ENCODE measurements around the gene PHF23. TPM values are rescaled to one million over a fixed set of nuclear protein-coding genes. Genes with fewer than 3 reads are reported as not detected.

PHF23 gene
- polyA plus RNA-seq (ENCODE audit: insufficient read length): 52.8 TPM
- long read RNA-seq, donor 1, transcript PHF23-201 (5 exons, 2,037 nt): major isoform, 8 of 60 reads
- long read RNA-seq, donor 1, partial matches to known transcripts: 47 of 60 reads
- long read RNA-seq, donor 1, other reads (novel, unspliced or antisense): 0 of 60 reads
- long read RNA-seq, donor 2, transcript PHF23-201 (5 exons, 2,037 nt): major isoform, 11 of 48 reads
- long read RNA-seq, donor 2, partial matches to known transcripts: 34 of 48 reads
- long read RNA-seq, donor 2, other reads (novel, unspliced or antisense): 0 of 48 reads
- long read RNA-seq, donor 3, transcript PHF23-201 (5 exons, 2,037 nt): major isoform, 10 of 32 reads
- long read RNA-seq, donor 3, partial matches to known transcripts: 19 of 32 reads
- long read RNA-seq, donor 3, other reads (novel, unspliced or antisense): 0 of 32 reads
- long read RNA-seq, donor 4, partial matches to known transcripts: 0 of 1 reads
- long read RNA-seq, donor 4, other reads (novel, unspliced or antisense): 0 of 1 reads
- long read RNA-seq, donor 5, transcript PHF23-201 (5 exons, 2,037 nt): major isoform, 15 of 42 reads
- long read RNA-seq, donor 5, partial matches to known transcripts: 25 of 42 reads
- long read RNA-seq, donor 5, other reads (novel, unspliced or antisense): 0 of 42 reads
- long read RNA-seq, donor 6, transcript PHF23-201 (5 exons, 2,037 nt): major isoform, 7 of 59 reads
- long read RNA-seq, donor 6, transcript PHF23-205 (5 exons, 1,768 nt): minor isoform, 5 of 59 reads
- long read RNA-seq, donor 6, partial matches to known transcripts: 43 of 59 reads
- long read RNA-seq, donor 6, other reads (novel, unspliced or antisense): 0 of 59 reads
- long read RNA-seq, donor 7, transcript PHF23-201 (5 exons, 2,037 nt): major isoform, 18 of 75 reads
- long read RNA-seq, donor 7, partial matches to known transcripts: 53 of 75 reads
- long read RNA-seq, donor 7, other reads (novel, unspliced or antisense): 0 of 75 reads
- long read RNA-seq, donor 8, transcript PHF23-201 (5 exons, 2,037 nt): major isoform, 6 of 7 reads
- long read RNA-seq, donor 8, partial matches to known transcripts: 0 of 7 reads
- long read RNA-seq, donor 8, other reads (novel, unspliced or antisense): 0 of 7 reads

DNA sequence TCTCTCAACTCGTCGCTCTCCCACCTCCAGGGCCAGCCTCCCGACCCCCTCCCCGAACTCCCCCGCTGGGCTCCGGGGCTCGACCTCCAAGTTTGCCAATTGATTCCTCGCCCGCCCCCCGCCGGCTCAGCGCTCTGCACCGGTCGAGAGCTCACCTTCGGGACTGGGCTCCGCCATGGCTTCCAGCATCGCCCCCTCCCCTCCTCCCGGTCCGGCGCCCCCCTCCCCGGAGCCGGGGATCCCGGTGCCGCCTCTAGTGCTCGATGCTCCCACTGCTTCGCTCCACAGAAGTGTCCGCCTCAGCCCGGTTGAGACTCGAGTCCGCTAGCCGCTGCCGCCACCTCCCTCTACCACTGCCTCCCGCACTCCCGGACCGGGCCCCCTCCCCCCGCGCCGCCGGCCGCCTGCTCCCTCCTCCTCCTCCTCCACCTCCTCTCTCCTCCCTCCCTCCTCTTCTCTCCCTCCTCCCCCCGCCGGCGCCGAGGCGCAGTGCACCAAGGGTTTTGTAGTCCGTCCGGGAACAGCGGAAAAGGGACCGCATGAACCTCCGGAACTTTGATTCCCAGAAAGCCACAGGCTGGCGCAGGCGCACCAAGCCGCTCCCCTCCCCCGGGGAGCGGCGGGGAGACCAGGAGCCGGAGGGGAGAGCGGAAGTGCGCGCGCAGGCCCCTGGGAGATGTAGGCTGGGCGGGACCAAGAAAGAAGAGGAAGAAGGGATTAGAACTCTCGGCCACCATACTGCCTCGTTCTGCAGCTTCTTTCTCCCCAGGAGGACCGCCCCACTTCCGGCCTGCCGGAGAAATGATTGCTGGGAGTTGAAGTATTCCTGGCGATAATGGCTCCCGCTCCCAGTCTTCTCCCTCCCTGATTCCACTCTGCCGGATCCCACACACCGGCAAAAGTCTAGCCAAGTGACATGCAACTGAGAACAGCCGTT, at the start of gene PHF23:
PHF23 (minus strand) TSS at position 367 of the 937 bp plus-strand sequence; CDS start at position 189, 178 bp downstream.
- peak; percentile 99 for DNase-seq

DNA sequence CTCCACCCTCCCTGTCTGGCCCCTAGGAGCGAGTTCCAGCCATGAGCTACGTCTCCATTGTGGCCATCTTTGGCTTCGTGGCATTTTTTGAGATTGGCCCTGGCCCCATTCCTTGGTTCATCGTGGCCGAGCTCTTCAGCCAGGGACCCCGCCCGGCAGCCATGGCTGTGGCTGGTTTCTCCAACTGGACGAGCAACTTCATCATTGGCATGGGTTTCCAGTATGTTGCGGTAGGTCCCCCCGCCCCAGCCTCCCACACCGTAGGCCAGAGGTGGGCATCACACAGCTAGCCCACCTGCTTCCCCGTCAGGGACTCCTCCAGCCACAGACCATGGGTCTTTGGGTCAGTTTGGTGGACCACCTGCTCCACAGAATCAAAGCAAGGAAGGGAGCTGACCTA, 46.4 kb upstream of the PHF23 start:
- no peak for DNase-seq

DNA sequence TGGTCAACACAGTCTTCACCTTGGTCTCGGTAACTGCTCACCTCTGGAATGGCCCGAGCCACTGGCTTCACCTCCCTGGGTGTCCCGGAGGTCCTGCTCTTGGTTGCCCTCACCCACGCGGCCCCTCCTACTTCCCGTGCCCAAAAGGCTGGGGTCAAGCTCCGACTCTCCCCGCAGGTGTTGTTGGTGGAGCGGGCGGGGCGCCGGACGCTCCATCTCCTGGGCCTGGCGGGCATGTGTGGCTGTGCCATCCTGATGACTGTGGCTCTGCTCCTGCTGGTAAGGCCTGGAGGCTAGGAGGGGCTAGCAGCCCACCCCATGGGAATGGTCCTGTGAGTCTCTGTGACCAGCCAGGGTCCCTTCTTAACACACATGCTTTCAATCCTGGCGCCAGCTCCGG, 45.7 kb upstream of the PHF23 start:
- no peak for DNase-seq

DNA sequence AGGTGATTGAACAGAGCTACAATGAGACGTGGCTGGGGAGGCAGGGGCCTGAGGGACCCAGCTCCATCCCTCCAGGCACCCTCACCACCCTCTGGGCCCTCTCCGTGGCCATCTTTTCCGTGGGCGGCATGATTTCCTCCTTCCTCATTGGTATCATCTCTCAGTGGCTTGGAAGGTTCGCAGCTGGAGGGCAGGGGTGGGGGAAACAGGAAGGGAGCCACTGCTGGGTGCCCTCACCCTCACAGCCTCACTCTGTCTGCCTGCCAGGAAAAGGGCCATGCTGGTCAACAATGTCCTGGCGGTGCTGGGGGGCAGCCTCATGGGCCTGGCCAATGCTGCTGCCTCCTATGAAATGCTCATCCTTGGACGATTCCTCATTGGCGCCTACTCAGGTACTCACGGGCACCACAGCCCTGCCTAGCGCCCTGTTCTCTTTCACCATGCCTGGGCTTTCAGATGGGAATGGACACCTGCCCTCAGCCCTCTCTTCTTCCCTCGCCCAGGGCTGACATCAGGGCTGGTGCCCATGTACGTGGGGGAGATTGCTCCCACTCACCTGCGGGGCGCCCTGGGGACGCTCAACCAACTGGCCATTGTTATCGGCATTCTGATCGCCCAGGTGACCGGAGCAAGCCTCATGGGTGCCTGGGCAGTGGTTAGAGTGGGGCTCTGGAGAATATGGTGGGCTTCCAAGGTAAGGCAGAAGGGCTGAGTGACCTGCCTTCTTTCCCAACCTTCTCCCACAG, 44.4 kb upstream of the PHF23 start:
- DNase-seq: no peak

DNA sequence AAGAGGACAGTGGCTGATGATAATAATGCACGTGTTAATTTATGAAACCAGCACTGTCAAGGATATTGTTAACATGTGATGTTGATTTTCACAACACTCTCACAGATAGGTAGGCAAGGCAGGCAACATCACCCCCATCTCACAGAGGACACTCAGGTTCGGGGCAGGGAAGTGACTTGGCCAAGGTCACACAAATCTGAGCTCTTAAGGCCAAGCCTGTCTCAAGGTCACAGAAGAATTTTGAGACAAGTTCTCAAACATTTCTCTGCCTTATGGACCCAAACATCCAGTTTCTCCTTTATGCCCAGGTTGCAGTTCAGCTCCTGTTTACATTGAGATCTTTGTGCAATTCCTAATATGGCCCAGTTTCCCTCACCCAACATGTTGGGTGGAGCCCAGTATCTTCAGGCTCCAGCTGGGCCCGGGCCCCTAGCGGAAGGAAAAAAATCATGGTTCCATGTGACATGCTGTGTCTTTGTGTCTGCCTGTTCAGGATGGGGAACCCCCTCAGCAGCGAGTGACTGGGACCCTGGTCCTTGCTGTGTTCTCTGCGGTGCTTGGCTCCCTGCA, 43.6 kb upstream of the PHF23 start:
- no peak for DNase-seq

DNA sequence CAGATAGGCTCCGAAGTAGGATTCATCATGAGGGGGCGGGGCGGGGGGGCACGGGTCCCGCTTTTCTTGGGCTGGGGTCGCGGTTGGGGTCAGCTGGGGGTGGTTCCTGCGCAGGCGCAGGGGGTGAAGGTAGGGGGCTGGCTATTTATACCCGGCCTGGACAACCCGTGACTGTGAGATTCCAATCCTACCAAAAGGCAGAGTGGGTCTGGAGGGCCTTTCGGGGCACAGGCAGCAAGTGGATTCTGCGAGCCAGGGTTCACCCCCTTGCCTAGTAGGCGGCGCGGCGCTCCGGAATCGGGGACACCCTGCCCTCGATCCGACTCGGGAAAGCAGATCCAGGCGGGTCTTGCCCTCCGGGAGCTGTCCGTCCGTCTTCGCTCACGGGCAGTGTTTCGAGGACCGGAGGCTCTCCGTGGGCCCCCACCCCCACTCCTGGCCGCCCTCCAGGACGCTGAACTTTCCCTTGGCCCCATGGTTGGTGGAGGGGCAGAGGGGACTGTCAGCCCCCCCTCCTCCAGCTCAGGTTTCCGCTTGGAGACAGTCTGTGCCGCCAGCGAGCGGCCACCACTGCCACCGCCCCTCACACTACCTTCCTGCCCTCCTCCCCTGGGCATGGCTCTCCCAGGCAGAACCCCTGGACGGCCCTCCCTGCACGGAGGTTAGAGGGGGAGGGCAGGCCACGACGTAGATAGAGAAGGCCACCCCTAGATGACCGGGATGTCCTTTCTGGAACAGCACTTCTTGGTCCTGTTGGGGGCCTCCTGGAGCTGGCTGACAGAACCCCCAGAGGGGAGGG, 42.9 kb upstream of the PHF23 start:
- DNase-seq: peak; percentile 53

DNA sequence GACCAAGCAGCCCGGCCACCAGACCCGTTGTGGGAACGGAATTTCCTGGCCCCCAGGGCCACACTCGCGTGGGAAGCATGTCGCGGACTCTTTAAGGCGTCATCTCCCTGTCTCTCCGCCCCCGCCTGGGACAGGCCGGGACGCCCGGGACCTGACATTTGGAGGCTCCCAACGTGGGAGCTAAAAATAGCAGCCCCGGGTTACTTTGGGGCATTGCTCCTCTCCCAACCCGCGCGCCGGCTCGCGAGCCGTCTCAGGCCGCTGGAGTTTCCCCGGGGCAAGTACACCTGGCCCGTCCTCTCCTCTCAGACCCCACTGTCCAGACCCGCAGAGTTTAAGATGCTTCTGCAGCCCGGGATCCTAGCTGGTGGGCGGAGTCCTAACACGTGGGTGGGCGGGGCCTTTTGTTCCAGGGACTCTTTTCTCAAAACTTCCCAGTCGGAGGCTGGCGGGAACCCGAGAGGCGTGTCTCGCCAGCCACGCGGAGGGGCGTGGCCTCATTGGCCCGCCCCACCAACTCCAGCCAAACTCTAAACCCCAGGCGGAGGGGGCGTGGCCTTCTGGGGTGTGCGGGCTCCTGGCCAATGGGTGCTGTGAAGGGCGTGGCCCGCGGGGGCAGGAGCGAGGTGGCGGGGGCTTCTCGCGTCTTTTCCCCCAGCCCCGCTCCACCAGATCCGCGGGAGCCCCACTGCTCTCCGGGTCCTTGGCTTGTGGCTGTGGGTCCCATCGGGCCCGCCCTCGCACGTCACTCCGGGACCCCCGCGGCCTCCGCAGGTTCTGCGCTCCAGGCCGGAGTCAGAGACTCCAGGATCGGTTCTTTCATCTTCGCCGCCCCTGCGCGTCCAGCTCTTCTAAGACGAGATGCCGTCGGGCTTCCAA, 42.1 kb upstream of the PHF23 start, which contains the start of gene SLC2A4:
SLC2A4 (plus strand) TSS at position 645 of the 879 bp plus-strand sequence; CDS start at position 862, 217 bp downstream.
- DNase-seq: peak; percentile 97

DNA sequence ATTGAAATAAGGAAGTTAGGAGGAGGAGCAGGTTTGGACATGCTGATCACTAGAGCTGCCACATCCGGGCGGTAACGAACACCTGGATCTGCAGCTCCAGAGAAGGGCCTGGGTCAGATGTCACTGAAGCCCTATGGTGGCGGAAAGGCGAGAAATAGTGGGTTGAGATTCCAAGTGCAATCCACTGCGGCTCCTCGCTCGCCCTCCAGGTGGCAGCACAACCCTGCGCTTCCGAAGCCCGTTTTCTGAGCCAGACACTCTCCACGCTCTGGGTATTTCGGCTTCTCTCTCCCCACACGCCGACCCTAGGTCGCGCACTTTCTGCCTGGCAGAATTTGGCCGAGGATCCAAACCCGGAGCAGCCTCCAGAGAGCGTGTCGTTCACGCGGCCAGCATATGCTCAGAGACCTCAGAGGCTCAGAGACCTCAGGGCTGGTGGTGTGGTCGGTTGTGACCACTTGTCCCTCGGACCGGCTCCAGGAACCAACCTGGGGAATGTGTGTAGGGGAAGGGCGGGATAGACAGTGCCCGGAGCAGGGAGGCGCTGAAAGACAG, 41.3 kb upstream of the PHF23 start:
- peak; percentile 80 for DNase-seq

DNA sequence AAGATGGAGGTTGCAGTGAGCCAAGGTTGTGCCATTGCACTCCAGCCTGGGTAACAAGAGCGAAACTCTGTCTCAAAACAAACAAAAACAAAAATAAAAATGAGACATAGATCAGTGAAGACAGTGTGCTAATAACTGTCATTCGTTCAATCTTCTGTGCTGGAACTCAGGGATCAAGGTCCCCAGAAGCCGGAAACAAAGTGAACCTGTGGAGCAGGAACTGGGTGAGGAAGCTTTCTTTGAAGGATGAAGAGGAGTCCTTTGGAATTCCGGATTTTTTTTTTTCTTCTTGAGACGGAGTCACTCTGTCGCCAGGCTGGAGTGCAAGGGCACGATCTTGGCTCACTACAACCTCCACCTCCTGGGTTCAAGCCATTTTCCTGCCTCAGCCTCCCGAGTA, 40.2 kb upstream of the PHF23 start:
- no peak for DNase-seq

DNA sequence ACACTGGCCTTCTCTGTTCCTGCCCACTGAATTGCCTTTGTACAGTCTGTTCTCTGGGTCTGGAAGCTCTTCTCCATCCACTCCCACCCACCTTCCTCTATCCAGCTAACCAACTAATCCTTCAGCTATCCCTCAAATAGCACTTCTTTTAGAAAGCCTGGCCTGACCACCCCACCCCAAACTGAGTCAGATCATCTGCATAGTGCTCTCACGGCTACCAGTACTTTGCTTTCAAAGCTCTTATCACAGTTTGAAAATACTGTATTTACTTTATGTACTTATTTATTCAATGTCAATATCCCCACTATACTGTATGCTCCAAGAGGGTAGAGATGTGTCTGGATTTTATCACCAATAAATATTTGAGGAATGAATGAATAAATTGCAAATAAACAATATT, 27.5 kb upstream of the PHF23 start:
- no peak for DNase-seq

DNA sequence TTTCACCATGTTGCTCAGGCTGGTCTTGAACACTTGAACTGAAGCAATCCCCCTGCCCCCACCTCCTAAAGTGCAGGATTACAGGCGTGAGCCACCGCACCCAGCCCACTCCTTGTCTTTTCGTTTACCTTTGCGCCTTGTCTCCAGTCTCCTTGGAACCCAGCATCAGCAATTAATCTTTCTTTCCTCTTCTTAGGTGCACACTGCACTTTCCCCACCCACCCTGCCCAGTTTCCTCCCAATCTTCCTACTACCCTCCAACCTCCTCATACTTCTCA, 24.5 kb upstream of the PHF23 start:
- no peak for DNase-seq

DNA sequence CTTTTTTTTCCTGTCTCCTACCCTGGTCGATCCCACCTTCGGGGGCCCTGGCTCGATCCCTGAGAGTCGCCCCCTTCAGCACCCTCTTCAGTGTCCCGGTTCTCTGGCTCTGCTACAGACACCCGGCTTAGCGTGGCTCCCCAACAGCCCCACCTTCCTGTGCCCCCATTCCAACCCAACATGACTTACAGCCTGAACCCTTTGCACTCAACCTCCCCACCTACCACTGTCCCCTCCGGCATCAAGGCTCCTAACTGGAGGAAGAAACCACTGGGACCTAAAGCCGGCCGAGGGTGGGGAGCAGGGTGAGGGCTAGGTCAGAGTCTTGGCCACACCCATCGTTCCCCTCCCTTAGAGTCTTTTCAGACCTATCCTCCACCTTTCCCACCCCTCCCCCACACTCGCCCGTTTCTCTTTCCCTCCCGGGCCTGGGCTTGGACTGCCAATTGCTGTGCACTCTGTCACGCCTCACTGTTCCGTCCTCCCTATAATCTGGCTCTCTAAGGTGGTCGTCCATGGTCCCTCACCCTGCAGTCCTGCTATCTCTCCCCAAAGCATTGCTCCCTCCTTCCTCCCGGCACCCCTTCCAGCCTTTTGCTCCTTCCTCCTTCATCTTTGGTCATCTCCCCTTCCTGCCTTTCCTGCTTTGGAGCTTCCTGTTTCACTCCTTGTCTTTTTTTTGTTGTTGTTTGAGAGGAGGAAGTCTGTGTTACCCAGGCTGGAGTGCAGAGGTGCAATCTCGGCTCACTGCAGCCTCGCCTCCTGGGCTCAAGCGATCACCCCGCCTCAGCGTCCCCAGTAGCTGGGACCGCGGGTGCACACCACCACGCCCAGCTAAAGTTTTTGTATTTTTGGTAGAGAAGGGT, 23.9 kb upstream of the PHF23 start:
- no peak for DNase-seq

DNA sequence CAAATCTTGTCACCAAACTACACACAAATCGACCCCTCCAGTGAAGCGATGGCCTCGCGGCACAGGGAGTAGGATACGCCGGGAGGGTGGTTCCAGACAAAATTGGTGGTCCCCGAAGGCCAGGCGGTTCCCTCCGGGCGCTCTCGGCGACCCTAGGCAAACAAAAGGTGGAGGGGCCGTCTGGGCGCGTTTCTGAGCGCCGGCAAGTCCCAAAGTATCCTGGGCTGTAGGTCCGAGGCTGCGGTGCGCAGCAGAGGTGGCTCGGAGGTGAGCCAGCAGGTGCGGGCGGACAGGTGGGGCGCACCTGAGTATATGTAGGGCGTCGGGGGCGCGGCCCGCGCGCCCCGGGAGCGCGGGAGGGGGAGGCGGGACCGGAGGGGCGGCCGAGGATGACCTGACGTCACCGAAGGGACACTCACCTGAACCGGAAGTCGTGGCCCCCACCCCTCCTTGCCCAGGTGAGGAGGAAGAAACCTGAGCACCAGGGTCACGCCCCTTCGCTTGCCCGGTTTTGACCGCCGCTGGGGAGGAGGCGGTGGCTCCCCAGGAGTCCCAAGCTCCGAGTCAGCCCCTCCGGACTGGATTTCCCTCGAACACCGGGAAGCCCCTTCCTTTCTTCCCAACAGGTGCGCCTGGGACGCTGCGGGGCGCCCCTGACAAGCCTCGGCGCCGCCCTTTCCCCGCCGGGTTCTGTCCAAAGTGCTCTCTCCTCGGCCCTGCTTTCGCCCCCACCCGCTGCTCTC, 23.1 kb upstream of the PHF23 start, which contains the start of gene CLDN7:
CLDN7 (minus strand) TSS at position 287 of the 743 bp plus-strand sequence. CDS start 435 bp downstream, outside the sequence.
- no peak for DNase-seq

DNA sequence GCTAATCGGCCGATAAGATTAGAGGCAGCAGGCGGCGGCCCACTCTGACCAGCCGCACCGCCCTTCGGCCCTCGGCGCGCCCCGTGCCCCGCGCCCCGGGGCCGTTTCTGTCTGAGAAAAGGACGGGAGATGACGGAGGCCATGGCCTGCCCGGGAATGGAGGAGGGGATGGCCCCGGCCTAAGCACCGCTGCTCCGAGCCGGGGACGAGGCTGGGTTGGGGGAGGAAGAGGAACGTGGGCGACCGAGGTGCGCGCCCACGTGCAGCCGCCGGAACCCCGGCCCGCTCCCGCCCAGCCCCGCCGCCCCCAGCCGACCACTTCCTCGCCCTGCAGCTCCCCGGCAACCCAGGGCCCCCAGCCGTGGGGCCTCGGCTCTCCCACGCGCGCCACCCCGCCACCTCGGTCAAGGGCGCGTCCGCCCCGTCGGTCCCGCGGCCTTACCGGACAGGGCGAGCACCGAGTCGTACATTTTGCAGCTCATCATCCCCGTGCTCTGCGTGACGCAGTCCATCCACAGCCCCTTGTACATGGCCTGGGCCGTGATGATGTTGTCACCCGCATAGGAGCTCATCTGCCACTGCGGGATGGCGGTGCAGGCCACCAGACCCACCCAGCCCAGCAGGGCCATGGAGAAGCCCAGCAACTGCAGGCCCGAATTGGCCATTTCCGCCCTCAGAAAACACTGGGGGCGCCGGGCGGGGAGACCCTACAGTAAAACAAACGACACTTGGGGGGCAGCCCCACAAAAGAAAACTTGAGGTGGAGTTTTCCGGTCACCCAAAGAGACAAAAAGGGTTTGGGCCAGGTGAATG, 22.3 kb upstream of the PHF23 start:
- DNase-seq: no peak

DNA sequence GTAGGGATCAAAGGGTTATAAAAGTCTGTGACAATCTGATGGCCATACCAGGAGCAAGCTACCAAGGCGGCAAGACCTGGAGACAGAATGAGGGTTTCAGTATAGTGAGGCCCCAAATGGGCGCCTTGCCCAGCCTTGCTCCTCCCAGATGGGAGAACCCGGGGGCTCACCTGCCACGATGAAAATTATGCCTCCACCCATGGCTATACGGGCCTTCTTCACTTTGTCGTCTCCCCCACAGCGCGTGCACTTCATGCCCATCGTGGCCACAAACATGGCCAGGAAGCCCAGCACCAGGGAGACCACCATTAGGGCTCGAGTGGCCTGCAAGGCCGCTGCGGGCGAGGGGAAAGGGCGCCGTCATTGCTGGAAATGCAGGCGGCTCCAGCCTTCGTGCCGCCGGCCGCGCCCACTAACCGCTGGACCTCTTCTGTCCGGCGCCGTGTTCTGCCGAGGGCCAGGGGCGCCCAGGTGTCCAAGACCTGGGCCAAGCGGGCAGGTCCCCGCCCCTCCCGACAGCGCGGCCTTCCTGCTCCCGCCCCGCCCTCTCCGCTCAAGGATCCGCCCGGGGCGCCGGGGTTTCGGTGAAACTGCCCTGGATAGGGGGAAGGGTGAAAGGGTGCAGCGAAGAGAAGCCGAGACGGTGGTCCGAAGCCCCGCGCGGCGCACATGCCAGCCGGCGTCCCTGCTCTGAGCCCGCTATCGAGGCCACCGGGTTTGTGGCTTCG, 21.6 kb upstream of the PHF23 start:
- DNase-seq: no peak

Measured in left kidney (tissue), 8 donors.